Measurements from ENCODE around the gene CREG2. TPM values are rescaled to one million over a fixed set of nuclear protein-coding genes. Genes with fewer than 3 reads are reported as not detected.

The CREG2 gene
- polyA plus RNA-seq, 1 of the 3 experiments (the other 2 are of a cell fraction): 1.4 TPM

DNA sequence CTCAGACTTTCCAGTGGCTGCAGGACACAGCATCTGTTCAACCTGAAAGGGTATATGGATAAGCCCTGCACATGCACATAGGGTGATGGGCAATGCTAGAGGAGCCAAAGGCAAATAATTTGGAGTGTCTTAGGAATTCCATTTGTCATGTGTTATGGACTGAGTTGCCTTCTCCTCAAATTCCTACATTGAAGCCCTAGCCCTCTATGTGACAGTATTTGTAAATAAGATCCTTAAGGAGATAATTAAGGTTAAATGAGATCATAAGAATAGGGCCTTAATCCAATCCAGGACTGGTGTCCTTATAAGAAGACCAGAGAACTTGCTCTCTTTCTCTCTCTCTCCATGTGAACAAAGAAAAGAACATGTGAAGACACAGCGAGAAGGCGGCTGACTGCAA is 42.9 kb upstream of the CREG2 start:
- no peak overlapping the region for H3K9ac ChIP-seq
- H3K4me3 ChIP-seq (ENCODE audit: low read depth in 2 of 2, low read length in 1 of 2): no peak overlapping the region
- H3K36me3 ChIP-seq (replicated peaks in 1 of 2; ENCODE audit: control insufficient read depth in 1 of 2, insufficient read depth in 2 of 2, low read length in 1 of 2): no peaks in the 10 kb centered on the region
- H3K4me2 ChIP-seq: no peak overlapping the region
- no peak for DNase-seq
- peaks cover 4% of the 10 kb centered on the region for H3F3A ChIP-seq (replicated peaks; ENCODE audit: insufficient read depth)
- H3K79me2 ChIP-seq (ENCODE audit: insufficient read depth): no peaks in the 10 kb centered on the region
- no peak overlapping the region for H3K27ac ChIP-seq (ENCODE audit: low read depth in 2 of 2, low read length in 1 of 2)
- H3K27me3 ChIP-seq (ENCODE audit: insufficient read depth): no peaks in the 10 kb centered on the region
- no peak overlapping the region for H2AFZ ChIP-seq (ENCODE audit: low read depth)
- H3K9me2 ChIP-seq: no peaks in the 10 kb centered on the region
- H4K20me1 ChIP-seq (ENCODE audit: insufficient read depth): no peaks in the 10 kb centered on the region
- no peak for TF ChIP-seq NFIC (IDR thresholded peaks at IDR 0.05; ENCODE audit: borderline replicate concordance)
- no peak for TF ChIP-seq FOSL2 (IDR thresholded peaks at IDR 0.05; ENCODE audit: borderline replicate concordance, low read depth)
- TF ChIP-seq CHD2 (IDR thresholded peaks at IDR 0.05; ENCODE audit: low read length, partially characterized antibody): no peak
- TF ChIP-seq, protein P1, sequence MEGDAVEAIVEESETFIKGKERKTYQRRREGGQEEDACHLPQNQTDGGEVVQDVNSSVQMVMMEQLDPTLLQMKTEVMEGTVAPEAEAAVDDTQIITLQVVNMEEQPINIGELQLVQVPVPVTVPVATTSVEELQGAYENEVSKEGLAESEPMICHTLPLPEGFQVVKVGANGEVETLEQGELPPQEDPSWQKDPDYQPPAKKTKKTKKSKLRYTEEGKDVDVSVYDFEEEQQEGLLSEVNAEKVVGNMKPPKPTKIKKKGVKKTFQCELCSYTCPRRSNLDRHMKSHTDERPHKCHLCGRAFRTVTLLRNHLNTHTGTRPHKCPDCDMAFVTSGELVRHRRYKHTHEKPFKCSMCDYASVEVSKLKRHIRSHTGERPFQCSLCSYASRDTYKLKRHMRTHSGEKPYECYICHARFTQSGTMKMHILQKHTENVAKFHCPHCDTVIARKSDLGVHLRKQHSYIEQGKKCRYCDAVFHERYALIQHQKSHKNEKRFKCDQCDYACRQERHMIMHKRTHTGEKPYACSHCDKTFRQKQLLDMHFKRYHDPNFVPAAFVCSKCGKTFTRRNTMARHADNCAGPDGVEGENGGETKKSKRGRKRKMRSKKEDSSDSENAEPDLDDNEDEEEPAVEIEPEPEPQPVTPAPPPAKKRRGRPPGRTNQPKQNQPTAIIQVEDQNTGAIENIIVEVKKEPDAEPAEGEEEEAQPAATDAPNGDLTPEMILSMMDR (IDR thresholded peaks at IDR 0.05): no peak
- no peak for TF ChIP-seq TAF1 (IDR thresholded peaks at IDR 0.05; ENCODE audit: borderline replicate concordance, low read depth, low read length)
- TF ChIP-seq YY1 (IDR thresholded peaks at IDR 0.05; ENCODE audit: low read depth): no peak
- POLR2A ChIA-PET: no interaction called here
- CTCF ChIA-PET: interaction anchor here (0.6 to 3.5 kb wide), 3 partner anchors 11 to 414 kb away, joined by 3 to 17 read pairs (median 14); no protein-coding TSS in a partner anchor
- no peaks in the 10 kb centered on the region for H3K9me3 ChIP-seq
- H3K4me1 ChIP-seq (ENCODE audit: control insufficient read depth in 1 of 2, insufficient read depth in 2 of 2, low read depth in 1 of 2, low read length in 1 of 2): peaks cover 2 to 16% of the 10 kb centered on the region in 2 experiments; a peak in 3 of 4 replicates
- 92% methylated on average over 2 of the region's 2 CpGs for WGBS (ENCODE audit: low lambda C conversion rate)

DNA sequence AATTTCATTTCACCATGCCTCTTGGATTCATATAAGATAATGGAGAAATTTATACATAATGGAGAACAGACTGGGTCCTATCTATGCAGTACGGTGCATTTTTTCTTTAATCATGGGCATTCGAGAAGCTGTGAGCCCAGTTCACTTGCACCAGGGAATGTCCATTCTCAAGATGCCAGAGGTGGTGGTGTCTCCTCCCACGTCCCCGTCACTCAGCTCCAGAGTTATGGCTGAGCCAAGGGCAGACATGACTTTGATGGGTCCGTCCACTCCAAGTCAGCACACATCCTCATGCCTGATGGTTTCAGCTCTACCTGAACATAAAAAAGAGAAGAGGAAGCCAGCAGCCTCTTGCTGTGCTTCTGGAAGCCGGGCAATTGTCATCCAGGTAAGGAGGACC is 42.1 kb upstream of the CREG2 start:
- no peaks in the 10 kb centered on the region for H3K27me3 ChIP-seq (ENCODE audit: insufficient read depth)
- no peak overlapping the region for H3K9ac ChIP-seq
- no peaks in the 10 kb centered on the region for H3K9me2 ChIP-seq
- CTCF ChIA-PET: interaction anchor here (2.9 kb wide), 1 partner anchor 10 kb away, joined by 14 read pairs; no protein-coding TSS in a partner anchor
- peaks cover 4% of the 10 kb centered on the region for H3F3A ChIP-seq (replicated peaks; ENCODE audit: insufficient read depth)
- WGBS (ENCODE audit: low lambda C conversion rate): 81% methylated on average over 6 of the region's 6 CpGs
- no peak for DNase-seq
- H3K4me2 ChIP-seq: no peak overlapping the region
- no peaks in the 10 kb centered on the region for H3K36me3 ChIP-seq (replicated peaks in 1 of 2; ENCODE audit: control insufficient read depth in 1 of 2, insufficient read depth in 2 of 2, low read length in 1 of 2)
- POLR2A ChIA-PET: no interaction called here
- no peaks in the 10 kb centered on the region for H3K79me2 ChIP-seq (ENCODE audit: insufficient read depth)
- H2AFZ ChIP-seq (ENCODE audit: low read depth): no peak overlapping the region
- H3K4me3 ChIP-seq (ENCODE audit: low read depth in 2 of 2, low read length in 1 of 2): no peak overlapping the region
- no peak overlapping the region for H3K27ac ChIP-seq (ENCODE audit: low read depth in 2 of 2, low read length in 1 of 2)
- no peaks in the 10 kb centered on the region for H3K9me3 ChIP-seq
- H3K4me1 ChIP-seq (ENCODE audit: control insufficient read depth in 1 of 2, insufficient read depth in 2 of 2, low read depth in 1 of 2, low read length in 1 of 2): peaks cover 0 to 16% of the 10 kb centered on the region in 2 experiments; a peak in 3 of 4 replicates
- H4K20me1 ChIP-seq (ENCODE audit: insufficient read depth): no peaks in the 10 kb centered on the region
- TF ChIP-seq TCF12 (IDR thresholded peaks at IDR 0.05) (no peak), NFIC (IDR thresholded peaks at IDR 0.05; ENCODE audit: borderline replicate concordance) (no peak), TEAD4 (IDR thresholded peaks at IDR 0.05; ENCODE audit: borderline replicate concordance, insufficient read depth) (no peak), SMC3 (IDR thresholded peaks at IDR 0.05; ENCODE audit: low read depth, low read length) (no peak), EZH2phosphoT487 (IDR thresholded peaks at IDR 0.05; ENCODE audit: borderline replicate concordance, low read depth) (no peak), SIN3A (IDR thresholded peaks at IDR 0.05; ENCODE audit: borderline replicate concordance, low read depth, low read length) (no peak), NRF1 (IDR thresholded peaks at IDR 0.05; ENCODE audit: low read depth, low read length) (no peak), TAF1 (IDR thresholded peaks at IDR 0.05; ENCODE audit: borderline replicate concordance, low read depth, low read length) (no peak), FOXM1 (IDR thresholded peaks at IDR 0.05; ENCODE audit: low read depth) (no peak), FOSL2 (IDR thresholded peaks at IDR 0.05; ENCODE audit: borderline replicate concordance, low read depth) (no peak), GATA2 (CRISPR knock-in tag; IDR thresholded peaks at IDR 0.05) (no peak), CHD2 (IDR thresholded peaks at IDR 0.05; ENCODE audit: low read length, partially characterized antibody) (no peak), GABPA (IDR thresholded peaks at IDR 0.05; ENCODE audit: low read depth) (no peak)
- TF ChIP-seq, protein P2, sequence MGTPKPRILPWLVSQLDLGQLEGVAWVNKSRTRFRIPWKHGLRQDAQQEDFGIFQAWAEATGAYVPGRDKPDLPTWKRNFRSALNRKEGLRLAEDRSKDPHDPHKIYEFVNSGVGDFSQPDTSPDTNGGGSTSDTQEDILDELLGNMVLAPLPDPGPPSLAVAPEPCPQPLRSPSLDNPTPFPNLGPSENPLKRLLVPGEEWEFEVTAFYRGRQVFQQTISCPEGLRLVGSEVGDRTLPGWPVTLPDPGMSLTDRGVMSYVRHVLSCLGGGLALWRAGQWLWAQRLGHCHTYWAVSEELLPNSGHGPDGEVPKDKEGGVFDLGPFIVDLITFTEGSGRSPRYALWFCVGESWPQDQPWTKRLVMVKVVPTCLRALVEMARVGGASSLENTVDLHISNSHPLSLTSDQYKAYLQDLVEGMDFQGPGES (IDR thresholded peaks at IDR 0.05; ENCODE audit: low read depth, low read length): no peak
- TF ChIP-seq, protein P3, sequence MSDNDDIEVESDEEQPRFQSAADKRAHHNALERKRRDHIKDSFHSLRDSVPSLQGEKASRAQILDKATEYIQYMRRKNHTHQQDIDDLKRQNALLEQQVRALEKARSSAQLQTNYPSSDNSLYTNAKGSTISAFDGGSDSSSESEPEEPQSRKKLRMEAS (IDR thresholded peaks at IDR 0.05; ENCODE audit: low read depth): no peak
- TF ChIP-seq, protein P4, sequence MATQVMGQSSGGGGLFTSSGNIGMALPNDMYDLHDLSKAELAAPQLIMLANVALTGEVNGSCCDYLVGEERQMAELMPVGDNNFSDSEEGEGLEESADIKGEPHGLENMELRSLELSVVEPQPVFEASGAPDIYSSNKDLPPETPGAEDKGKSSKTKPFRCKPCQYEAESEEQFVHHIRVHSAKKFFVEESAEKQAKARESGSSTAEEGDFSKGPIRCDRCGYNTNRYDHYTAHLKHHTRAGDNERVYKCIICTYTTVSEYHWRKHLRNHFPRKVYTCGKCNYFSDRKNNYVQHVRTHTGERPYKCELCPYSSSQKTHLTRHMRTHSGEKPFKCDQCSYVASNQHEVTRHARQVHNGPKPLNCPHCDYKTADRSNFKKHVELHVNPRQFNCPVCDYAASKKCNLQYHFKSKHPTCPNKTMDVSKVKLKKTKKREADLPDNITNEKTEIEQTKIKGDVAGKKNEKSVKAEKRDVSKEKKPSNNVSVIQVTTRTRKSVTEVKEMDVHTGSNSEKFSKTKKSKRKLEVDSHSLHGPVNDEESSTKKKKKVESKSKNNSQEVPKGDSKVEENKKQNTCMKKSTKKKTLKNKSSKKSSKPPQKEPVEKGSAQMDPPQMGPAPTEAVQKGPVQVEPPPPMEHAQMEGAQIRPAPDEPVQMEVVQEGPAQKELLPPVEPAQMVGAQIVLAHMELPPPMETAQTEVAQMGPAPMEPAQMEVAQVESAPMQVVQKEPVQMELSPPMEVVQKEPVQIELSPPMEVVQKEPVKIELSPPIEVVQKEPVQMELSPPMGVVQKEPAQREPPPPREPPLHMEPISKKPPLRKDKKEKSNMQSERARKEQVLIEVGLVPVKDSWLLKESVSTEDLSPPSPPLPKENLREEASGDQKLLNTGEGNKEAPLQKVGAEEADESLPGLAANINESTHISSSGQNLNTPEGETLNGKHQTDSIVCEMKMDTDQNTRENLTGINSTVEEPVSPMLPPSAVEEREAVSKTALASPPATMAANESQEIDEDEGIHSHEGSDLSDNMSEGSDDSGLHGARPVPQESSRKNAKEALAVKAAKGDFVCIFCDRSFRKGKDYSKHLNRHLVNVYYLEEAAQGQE (IDR thresholded peaks at IDR 0.05; ENCODE audit: low read depth, low read length): no peak
- TF ChIP-seq, protein P1 (IDR thresholded peaks at IDR 0.05): no peak
